CD4-positive, alpha-beta memory T cell (primary cell): ENCODE measurements around the gene PDLIM7. TPM values are rescaled to one million over a fixed set of nuclear protein-coding genes. Genes with fewer than 3 reads are reported as not detected.
A peak's percentile ranks its signal among the peaks of the same experiment; 100 is the strongest.

Experiments used
- CTCF ChIA-PET: fragments of 350-600 bp; sonication (Branson Sonifier 250); formaldehyde crosslinking; loops from one replicate; lab custom pipeline; 2021; ENCODE audit warnings: inconsistent platforms; ENCODE audit not compliant: partially characterized antibody; lab: Charles Lee
- POLR2A ChIA-PET: fragments of 350-600 bp; sonication (Branson Sonifier 250); formaldehyde crosslinking; loops from one replicate; lab custom pipeline; 2021; ENCODE audit not compliant: partially characterized antibody; lab: Charles Lee
- DNase-seq, 5 donors: peaks; one replicate each; pipeline versions ENCODE4 v3.0.0 to v3.0.0-alpha.2; 2020 to 2022; ENCODE audit warnings: mixed read lengths in 1 of 5
- H3K27ac ChIP-seq: one replicate; pipeline ENCODE4 v1.7.0; 2013; ENCODE audit warnings: low read depth, low read length
- H3K27me3 ChIP-seq: 2 replicates; pipeline ENCODE4 v1.7.0; 2013; ENCODE audit warnings: mild to moderate bottlenecking, low read length, moderate library complexity; ENCODE audit not compliant: insufficient read depth
- H3K36me3 ChIP-seq: 2 replicates; pipeline ENCODE4 v1.7.0; 2013; ENCODE audit warnings: mild to moderate bottlenecking, low read length, moderate library complexity; ENCODE audit not compliant: insufficient read depth
- H3K4me1 ChIP-seq: 2 replicates; pipeline ENCODE4 v1.7.0; 2013; ENCODE audit warnings: mild to moderate bottlenecking, low read length, moderate library complexity; ENCODE audit not compliant: insufficient read depth
- H3K4me3 ChIP-seq, 2 donors: one replicate each; pipeline ENCODE4 v1.7.0; 2013; ENCODE audit warnings: low read length in 2 of 2, mild to moderate bottlenecking in 1 of 2
- H3K9me3 ChIP-seq, 2 donors: one replicate each; pipeline ENCODE4 v1.7.0; 2013; ENCODE audit warnings: low read length in 2 of 2, control low read depth in 1 of 2; ENCODE audit not compliant: control insufficient read depth in 1 of 2
- H3K27ac Mint-ChIP-seq, 7 donors: one replicate each; pipeline ENCODE4 v1.8.0; 2020 to 2021; ENCODE audit warnings: mixed read lengths in 7 of 7, mild to moderate bottlenecking in 6 of 7, inconsistent platforms in 3 of 7, moderate library complexity in 3 of 7
- H3K27me3 Mint-ChIP-seq, 2 donors: one replicate each; pipeline ENCODE4 v1.8.0; 2020 to 2021; ENCODE audit warnings: mixed read lengths in 2 of 2
- H3K36me3 Mint-ChIP-seq, 2 donors: one replicate each; pipeline ENCODE4 v1.8.0; 2020 to 2021; ENCODE audit warnings: mixed read lengths in 2 of 2, inconsistent platforms in 1 of 2, mild to moderate bottlenecking in 1 of 2
- H3K4me1 Mint-ChIP-seq, 4 donors: one replicate each; pipeline ENCODE4 v1.8.0; 2020 to 2021; ENCODE audit warnings: mixed read lengths in 4 of 4, mild to moderate bottlenecking in 1 of 4
- H3K4me3 Mint-ChIP-seq, 8 donors: one replicate each; pipeline ENCODE4 v1.8.0; 2020 to 2021; ENCODE audit warnings: mixed read lengths in 8 of 8, mild to moderate bottlenecking in 7 of 8, moderate library complexity in 6 of 8, inconsistent platforms in 3 of 8
- H3K9me3 Mint-ChIP-seq, 8 donors: one replicate each; pipeline ENCODE4 v1.8.0; 2020 to 2021; ENCODE audit warnings: mixed read lengths in 8 of 8, mild to moderate bottlenecking in 5 of 8, inconsistent platforms in 3 of 8, moderate library complexity in 1 of 8
- intact Hi-C: fragments of 100-400 bp; cut with micrococcal nuclease; formaldehyde crosslinking; loops from one replicate; pipeline ENCODE4 v1.15.1; 2023
- polyA plus RNA-seq, 2 donors: library from polyadenylated mRNA; unstranded; fragments of 300-500 nt; fragmentation: Illumina TruSeq; gene quantifications; one replicate each; pipeline ENCODE4 v1.2.3, GENCODE V29; 2021
- total RNA-seq, 2 experiments: library from RNA; stranded (reverse); gene quantifications; one replicate each; pipeline ENCODE4 v1.2.3, GENCODE V29; 2021

PDLIM7 gene
- total and polyA plus RNA-seq, 4 experiments from 2014 or later: 3.3 to 7.3 (median 4.6) TPM

DNA sequence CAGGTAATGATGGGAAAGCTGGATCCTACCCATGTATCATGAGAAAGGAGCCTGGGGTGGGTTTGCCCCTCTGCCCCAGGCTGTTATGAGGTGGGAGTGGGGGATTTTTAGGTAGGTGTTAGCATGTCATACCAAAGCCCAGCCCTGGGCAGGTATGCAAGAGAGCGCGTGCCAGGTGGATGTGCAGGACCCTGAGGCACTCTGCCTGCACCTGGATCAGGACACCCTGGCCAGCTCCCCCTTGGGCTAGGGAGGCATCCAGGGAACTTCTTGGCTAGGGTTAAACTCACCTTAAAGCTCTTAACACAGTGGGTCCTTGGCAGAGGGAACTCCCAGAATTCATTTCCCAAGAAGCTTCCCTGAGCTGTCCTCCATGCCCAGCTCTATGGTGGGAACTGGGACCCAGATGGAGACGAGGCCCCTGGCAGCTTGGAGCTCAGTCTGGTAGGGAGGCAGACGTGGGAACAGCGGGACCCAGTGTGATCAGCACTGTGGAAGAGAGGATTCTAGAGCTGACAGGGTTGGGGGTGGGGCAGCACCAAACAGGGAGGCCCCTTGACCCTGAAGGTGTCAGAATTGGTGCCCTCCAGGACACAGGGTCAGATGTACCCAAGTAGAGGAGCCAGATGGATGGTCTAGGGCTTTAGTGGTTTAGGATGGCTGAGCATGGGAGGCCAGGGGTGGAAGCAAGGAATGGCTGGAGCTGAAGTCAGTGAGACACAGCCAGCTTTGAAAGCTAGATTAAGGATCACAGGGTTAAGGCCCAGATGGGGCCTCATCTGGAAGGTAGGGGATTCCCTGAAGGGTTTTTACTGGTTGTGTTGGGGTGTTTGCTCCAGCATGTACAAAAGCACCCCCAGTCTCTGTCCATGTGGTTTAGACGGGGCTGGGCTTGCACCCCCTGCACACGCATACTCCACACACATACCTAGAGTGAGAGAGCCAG is 53.0 kb downstream of the PDLIM7 start:
- Mint-ChIP-seq H3K9me3 (peaks cover 0 to 4% (median 0%) of the 10 kb centered on the region in 8 donors), H3K36me3 (peaks cover 13 to 39% of the 10 kb centered on the region in 2 donors), H3K27ac (peak overlapping the region; percentile 95 to 99 (median 97)), H3K4me1 (peaks cover 36 to 68% (median 52%) of the 10 kb centered on the region in 4 donors), H3K4me3 (peak overlapping the region; percentile 16 to 89 (median 82)), H3K27me3 (no peaks in the 10 kb centered on the region)
- intact Hi-C loops: no loop called here
- H3K4me1 ChIP-seq: peaks cover 71% of the 10 kb centered on the region
- peak in 4 of 5 donors; percentile 46 to 80 (median 57) for DNase-seq
- ChIA-PET POLR2A (interaction anchor here (0.8 to 20.7 kb wide), 10 partner anchors 8 to 134 kb away, joined by 3 to 1171 read pairs (median 54); partner anchors contain the start of genes F12, GRK6, PDLIM7 and PFN3), CTCF (interaction anchor here (1.3 to 26.1 kb wide), 9 partner anchors 8 to 141 kb away, joined by 3 to 821 read pairs (median 6); partner anchors contain the start of genes F12, GRK6, PFN3 and PRELID1)
- H3K36me3 ChIP-seq: peaks cover 21% of the 10 kb centered on the region
- no peaks in the 10 kb centered on the region for H3K9me3 ChIP-seq
- peak overlapping the region; percentile 94 for H3K27ac ChIP-seq
- H3K27me3 ChIP-seq: no peaks in the 10 kb centered on the region
- no peak overlapping the region for H3K4me3 ChIP-seq

GRCh38 chr5:177443144-177443983 is 54.0 kb downstream of the PDLIM7 start:
- POLR2A ChIA-PET: interaction anchor here (0.9 to 20.7 kb wide), 8 partner anchors 7 to 133 kb away, joined by 3 to 1171 read pairs (median 90); partner anchors contain the start of genes F12, GRK6, PFN3 and RGS14
- no peak overlapping the region for H3K4me3 Mint-ChIP-seq
- no peak overlapping the region for H3K4me3 ChIP-seq
- no peaks in the 10 kb centered on the region for H3K27me3 ChIP-seq
- peak overlapping the region; percentile 41 to 99 (median 95) for H3K27ac Mint-ChIP-seq
- H3K27me3 Mint-ChIP-seq: no peaks in the 10 kb centered on the region
- H3K4me1 ChIP-seq: peaks cover 72% of the 10 kb centered on the region
- H3K36me3 Mint-ChIP-seq: peaks cover 21 to 45% of the 10 kb centered on the region in 2 donors
- peaks cover 26% of the 10 kb centered on the region for H3K36me3 ChIP-seq
- H3K27ac ChIP-seq: peak overlapping the region; percentile 94
- H3K4me1 Mint-ChIP-seq: peaks cover 39 to 70% (median 55%) of the 10 kb centered on the region in 4 donors
- no peaks in the 10 kb centered on the region for H3K9me3 ChIP-seq
- H3K9me3 Mint-ChIP-seq: peaks cover 0 to 1% (median 0%) of the 10 kb centered on the region in 8 donors
- no peak for DNase-seq
- intact Hi-C loops: no loop called here
- CTCF ChIA-PET: interaction anchor here (1.6 to 26.1 kb wide), 6 partner anchors 9 to 57 kb away, joined by 3 to 821 read pairs (median 55); partner anchors contain the start of genes F12, GRK6 and PFN3

- Mint-ChIP-seq H3K36me3 (peaks cover 32 to 55% of the 10 kb centered on the region in 2 donors), H3K9me3 (peaks cover 0 to 2% (median 0%) of the 10 kb centered on the region in 8 donors), H3K27ac (peak overlapping the region; percentile 37 to 99 (median 68)), H3K4me1 (peaks cover 42 to 72% (median 58%) of the 10 kb centered on the region in 4 donors), H3K4me3 (peak overlapping the region in 1 of 8 donors; percentile 45), H3K27me3 (no peaks in the 10 kb centered on the region)
- H3K4me3 ChIP-seq: no peak overlapping the region
- ChIA-PET CTCF (interaction anchor here (0.9 to 26.1 kb wide), 4 partner anchors 10 to 51 kb away, joined by 4 to 821 read pairs (median 58); partner anchors contain the start of genes F12, GRK6 and PFN3), POLR2A (interaction anchor here (0.7 to 20.7 kb wide), 6 partner anchors 10 to 53 kb away, joined by 3 to 1171 read pairs (median 76); partner anchors contain the start of genes F12, GRK6 and PFN3)
- H3K27ac ChIP-seq: peak overlapping the region; percentile 94
- intact Hi-C loops: no loop called here
- H3K36me3 ChIP-seq: peaks cover 35% of the 10 kb centered on the region
- H3K4me1 ChIP-seq: peaks cover 73% of the 10 kb centered on the region
- H3K9me3 ChIP-seq: no peaks in the 10 kb centered on the region
- no peak for DNase-seq
- no peaks in the 10 kb centered on the region for H3K27me3 ChIP-seq
Observed at GRCh38 chr5:177442066-177442826, 55.2 kb downstream of the PDLIM7 start.

GRCh38 chr5:177440990-177441780 is 56.2 kb downstream of the PDLIM7 start:
- H3K36me3 ChIP-seq: peaks cover 44% of the 10 kb centered on the region
- CTCF ChIA-PET: interaction anchor here (0.9 to 26.1 kb wide), 9 partner anchors 11 to 52 kb away, joined by 4 to 821 read pairs (median 5); partner anchors contain the start of genes F12, GRK6 and PFN3
- peak overlapping the region; percentile 94 for H3K27ac ChIP-seq
- no peaks in the 10 kb centered on the region for H3K27me3 ChIP-seq
- Mint-ChIP-seq H3K4me3 (no peak overlapping the region), H3K36me3 (peaks cover 42 to 64% of the 10 kb centered on the region in 2 donors), H3K27ac (peak overlapping the region; percentile 37 to 98 (median 78)), H3K27me3 (no peaks in the 10 kb centered on the region), H3K9me3 (peaks cover 0 to 2% (median 0%) of the 10 kb centered on the region in 8 donors), H3K4me1 (peaks cover 44 to 81% (median 62%) of the 10 kb centered on the region in 4 donors)
- no peaks in the 10 kb centered on the region for H3K9me3 ChIP-seq
- H3K4me3 ChIP-seq: no peak overlapping the region
- DNase-seq: no peak
- H3K4me1 ChIP-seq: peaks cover 81% of the 10 kb centered on the region
- POLR2A ChIA-PET: interaction anchor here (0.7 to 20.7 kb wide), 11 partner anchors 7 to 905 kb away, joined by 3 to 1171 read pairs (median 10); partner anchors contain the start of genes F12, GRK6, PFN3 and PRR7
- intact Hi-C loops: loop anchor here (1.0 kb wide), 1 partner anchor 10 kb away; no protein-coding TSS in a partner anchor

DNA sequence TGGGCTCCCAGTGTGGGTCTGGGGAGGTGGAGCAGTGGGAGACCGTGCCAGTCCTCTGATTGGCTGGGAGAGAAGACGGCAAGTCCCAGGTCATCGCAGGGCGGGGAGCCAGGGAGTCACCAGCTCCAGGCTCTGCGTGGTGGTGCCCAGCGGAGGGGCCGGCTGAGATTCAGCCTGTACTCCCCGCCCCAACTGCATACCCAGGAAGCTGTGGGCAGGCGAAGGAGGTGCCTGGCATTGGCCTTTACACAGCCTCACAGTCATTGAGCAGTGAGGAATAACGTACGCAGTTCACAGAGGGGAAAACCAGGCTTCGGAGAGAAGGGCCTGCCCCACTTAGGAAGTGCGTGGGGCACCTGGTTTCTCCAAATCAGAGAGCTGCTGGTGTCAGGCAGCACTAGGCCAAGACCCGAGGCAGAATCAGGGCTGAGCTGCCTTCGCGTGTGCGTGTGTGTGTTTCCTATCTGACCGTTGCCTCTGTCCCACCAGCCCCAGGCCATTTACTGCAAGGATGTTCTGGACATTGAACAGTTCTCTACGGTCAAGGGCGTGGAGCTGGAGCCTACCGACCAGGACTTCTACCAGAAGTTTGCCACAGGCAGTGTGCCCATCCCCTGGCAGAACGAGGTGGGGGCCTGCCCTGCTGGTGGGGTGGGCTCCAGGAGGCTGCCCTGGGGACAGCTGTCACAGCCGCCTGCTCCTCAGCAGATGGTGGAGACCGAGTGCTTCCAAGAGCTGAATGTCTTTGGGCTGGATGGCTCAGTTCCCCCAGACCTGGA is 57.0 kb downstream of the PDLIM7 start:
- intact Hi-C loops: loop anchor here (1.0 kb wide), 1 partner anchor 9 kb away; no protein-coding TSS in a partner anchor
- Mint-ChIP-seq H3K27me3 (no peaks in the 10 kb centered on the region), H3K4me3 (peak overlapping the region in 7 of 8 donors; percentile 42 to 85 (median 56)), H3K9me3 (peaks cover 0 to 2% (median 0%) of the 10 kb centered on the region in 8 donors), H3K4me1 (peaks cover 37 to 81% (median 56%) of the 10 kb centered on the region in 4 donors), H3K27ac (peak overlapping the region; percentile 88 to 98 (median 95)), H3K36me3 (peaks cover 46 to 65% of the 10 kb centered on the region in 2 donors)
- peaks cover 50% of the 10 kb centered on the region for H3K36me3 ChIP-seq
- CTCF ChIA-PET: interaction anchor here (1.0 to 26.1 kb wide), 9 partner anchors 9 to 51 kb away, joined by 4 to 821 read pairs (median 5); partner anchors contain the start of genes F12 and PFN3
- H3K4me3 ChIP-seq: no peak overlapping the region
- POLR2A ChIA-PET: interaction anchor here (0.7 to 20.7 kb wide), 9 partner anchors 8 to 904 kb away, joined by 3 to 1171 read pairs (median 10); partner anchors contain the start of genes F12, GRK6, PFN3 and PRR7
- DNase-seq: peak; percentile 66 to 90 (median 73)
- peaks cover 80% of the 10 kb centered on the region for H3K4me1 ChIP-seq
- H3K27ac ChIP-seq: peak overlapping the region; percentile 94
- H3K9me3 ChIP-seq: no peaks in the 10 kb centered on the region
- H3K27me3 ChIP-seq: no peaks in the 10 kb centered on the region
